ENCODE measurements around the gene FHOD3.
A peak's percentile ranks its signal among the peaks of the same experiment; 100 is the strongest.

FHOD3 gene

GRCh38 chr18:36675542-36675941 is 378.0 kb downstream of the FHOD3 start:
- TF ChIP-seq POLR2AphosphoS5 (IDR thresholded peaks at IDR 0.05; ENCODE audit: low read depth, low read length) (no peak), POLR2A (IDR thresholded peaks at IDR 0.05; ENCODE audit: low read depth, low read length) (no peak), TAF1 (IDR thresholded peaks at IDR 0.05; ENCODE audit: borderline replicate concordance, low read depth, low read length) (no peak)
- FAIRE-seq (no peak), DNase-seq (ENCODE audit: insufficient read length) (no peak)

- no peak for TF ChIP-seq POLR2AphosphoS5 (IDR thresholded peaks at IDR 0.05; ENCODE audit: low read depth, low read length)
- no peak for TF ChIP-seq POLR2A (IDR thresholded peaks at IDR 0.05; ENCODE audit: low read depth, low read length)
- TF ChIP-seq TAF1 (IDR thresholded peaks at IDR 0.05; ENCODE audit: borderline replicate concordance, low read depth, low read length) = no peak
- DNase-seq (ENCODE audit: insufficient read length) = no peak
- FAIRE-seq = no peak
Observed at GRCh38 chr18:36676629-36677028, 379.1 kb downstream of the FHOD3 start.

- no peak for DNase-seq (ENCODE audit: insufficient read length)
- TF ChIP-seq POLR2AphosphoS5 (IDR thresholded peaks at IDR 0.05; ENCODE audit: low read depth, low read length) = no peak
- TF ChIP-seq POLR2A (IDR thresholded peaks at IDR 0.05; ENCODE audit: low read depth, low read length) = no peak
- no peak for TF ChIP-seq TAF1 (IDR thresholded peaks at IDR 0.05; ENCODE audit: borderline replicate concordance, low read depth, low read length)
- no peak for FAIRE-seq
Observed at GRCh38 chr18:36680042-36680441, 382.5 kb downstream of the FHOD3 start.

GRCh38 chr18:36685580-36685979 is 388.1 kb downstream of the FHOD3 start:
- TF ChIP-seq TAF1 (IDR thresholded peaks at IDR 0.05; ENCODE audit: borderline replicate concordance, low read depth, low read length) = no peak
- no peak for TF ChIP-seq POLR2A (IDR thresholded peaks at IDR 0.05; ENCODE audit: low read depth, low read length)
- no peak for TF ChIP-seq POLR2AphosphoS5 (IDR thresholded peaks at IDR 0.05; ENCODE audit: low read depth, low read length)
- DNase-seq (ENCODE audit: insufficient read length) (no peak), FAIRE-seq (no peak)

GRCh38 chr18:36688020-36688965 is 390.8 kb downstream of the FHOD3 start:
- TF ChIP-seq TAF1 (IDR thresholded peaks at IDR 0.05; ENCODE audit: borderline replicate concordance, low read depth, low read length) (no peak), POLR2A (IDR thresholded peaks at IDR 0.05; ENCODE audit: low read depth, low read length) (no peak), POLR2AphosphoS5 (IDR thresholded peaks at IDR 0.05; ENCODE audit: low read depth, low read length) (no peak)

GRCh38 chr18:36692371-36692770 is 394.9 kb downstream of the FHOD3 start:
- FAIRE-seq (no peak), DNase-seq (ENCODE audit: insufficient read length) (no peak)
- TF ChIP-seq POLR2A (IDR thresholded peaks at IDR 0.05; ENCODE audit: low read depth, low read length) = no peak
- TF ChIP-seq POLR2AphosphoS5 (IDR thresholded peaks at IDR 0.05; ENCODE audit: low read depth, low read length) = no peak
- TF ChIP-seq TAF1 (IDR thresholded peaks at IDR 0.05; ENCODE audit: borderline replicate concordance, low read depth, low read length) = no peak

More at GRCh38 chr18:36688020-36688965, 390.8 kb downstream of the FHOD3 start:
- DNase-seq (ENCODE audit: insufficient read length) (peak; percentile 23), FAIRE-seq (peak; percentile 17)

GRCh38 chr18:36692921-36693332 is 395.4 kb downstream of the FHOD3 start:
- no peak for FAIRE-seq
- no peak for DNase-seq (ENCODE audit: insufficient read length)
- TF ChIP-seq POLR2A (IDR thresholded peaks at IDR 0.05; ENCODE audit: low read depth, low read length) (no peak), TAF1 (IDR thresholded peaks at IDR 0.05; ENCODE audit: borderline replicate concordance, low read depth, low read length) (no peak), POLR2AphosphoS5 (IDR thresholded peaks at IDR 0.05; ENCODE audit: low read depth, low read length) (no peak)

GRCh38 chr18:36693931-36694620 is 396.6 kb downstream of the FHOD3 start:
- TF ChIP-seq POLR2A (IDR thresholded peaks at IDR 0.05; ENCODE audit: low read depth, low read length) = no peak
- TF ChIP-seq TAF1 (IDR thresholded peaks at IDR 0.05; ENCODE audit: borderline replicate concordance, low read depth, low read length) = no peak
- no peak for TF ChIP-seq POLR2AphosphoS5 (IDR thresholded peaks at IDR 0.05; ENCODE audit: low read depth, low read length)
- no peak for DNase-seq (ENCODE audit: insufficient read length)
- FAIRE-seq = no peak

GRCh38 chr18:36695806-36696205 is 398.3 kb downstream of the FHOD3 start:
- TF ChIP-seq TAF1 (IDR thresholded peaks at IDR 0.05; ENCODE audit: borderline replicate concordance, low read depth, low read length) = no peak
- no peak for TF ChIP-seq POLR2AphosphoS5 (IDR thresholded peaks at IDR 0.05; ENCODE audit: low read depth, low read length)
- FAIRE-seq = no peak
- no peak for DNase-seq (ENCODE audit: insufficient read length)

- TF ChIP-seq POLR2AphosphoS5 (IDR thresholded peaks at IDR 0.05; ENCODE audit: low read depth, low read length) (no peak), POLR2A (IDR thresholded peaks at IDR 0.05; ENCODE audit: low read depth, low read length) (no peak), TAF1 (IDR thresholded peaks at IDR 0.05; ENCODE audit: borderline replicate concordance, low read depth, low read length) (no peak)
- FAIRE-seq (no peak), DNase-seq (ENCODE audit: insufficient read length) (no peak)
Observed at GRCh38 chr18:36697905-36698304, 400.4 kb downstream of the FHOD3 start.

- DNase-seq (ENCODE audit: insufficient read length) (no peak), FAIRE-seq (no peak)
- TF ChIP-seq TAF1 (IDR thresholded peaks at IDR 0.05; ENCODE audit: borderline replicate concordance, low read depth, low read length) (no peak), POLR2AphosphoS5 (IDR thresholded peaks at IDR 0.05; ENCODE audit: low read depth, low read length) (no peak), POLR2A (IDR thresholded peaks at IDR 0.05; ENCODE audit: low read depth, low read length) (no peak)
Observed at GRCh38 chr18:36700955-36701354, 403.4 kb downstream of the FHOD3 start.

Data from GM12892 (cell line).